ENCODE measurements around the gene VPS13D.

DNA sequence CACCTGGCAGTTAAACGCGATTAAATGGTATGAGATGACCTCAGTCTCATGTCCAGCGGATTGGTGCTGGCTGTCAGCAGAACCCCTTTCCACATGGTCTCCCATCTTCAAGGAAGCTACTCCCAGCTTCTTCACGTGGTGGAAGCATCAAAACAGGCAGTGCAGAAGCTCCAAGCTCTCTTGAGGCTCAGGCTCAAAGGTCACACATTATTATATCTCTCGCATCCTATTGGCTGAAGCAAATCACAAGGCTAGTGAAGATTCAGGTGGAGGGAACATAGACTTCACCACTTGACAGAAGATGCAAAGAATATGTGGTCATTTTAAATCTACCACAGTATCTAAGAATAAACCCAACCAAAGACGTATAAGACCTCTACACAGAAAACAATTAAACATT lies 181.9 kb downstream of the VPS13D start:
- TF ChIP-seq, protein P1, sequence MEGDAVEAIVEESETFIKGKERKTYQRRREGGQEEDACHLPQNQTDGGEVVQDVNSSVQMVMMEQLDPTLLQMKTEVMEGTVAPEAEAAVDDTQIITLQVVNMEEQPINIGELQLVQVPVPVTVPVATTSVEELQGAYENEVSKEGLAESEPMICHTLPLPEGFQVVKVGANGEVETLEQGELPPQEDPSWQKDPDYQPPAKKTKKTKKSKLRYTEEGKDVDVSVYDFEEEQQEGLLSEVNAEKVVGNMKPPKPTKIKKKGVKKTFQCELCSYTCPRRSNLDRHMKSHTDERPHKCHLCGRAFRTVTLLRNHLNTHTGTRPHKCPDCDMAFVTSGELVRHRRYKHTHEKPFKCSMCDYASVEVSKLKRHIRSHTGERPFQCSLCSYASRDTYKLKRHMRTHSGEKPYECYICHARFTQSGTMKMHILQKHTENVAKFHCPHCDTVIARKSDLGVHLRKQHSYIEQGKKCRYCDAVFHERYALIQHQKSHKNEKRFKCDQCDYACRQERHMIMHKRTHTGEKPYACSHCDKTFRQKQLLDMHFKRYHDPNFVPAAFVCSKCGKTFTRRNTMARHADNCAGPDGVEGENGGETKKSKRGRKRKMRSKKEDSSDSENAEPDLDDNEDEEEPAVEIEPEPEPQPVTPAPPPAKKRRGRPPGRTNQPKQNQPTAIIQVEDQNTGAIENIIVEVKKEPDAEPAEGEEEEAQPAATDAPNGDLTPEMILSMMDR (IDR thresholded peaks at IDR 0.05) = no peak
- no peak for TF ChIP-seq POLR2AphosphoS5 (IDR thresholded peaks at IDR 0.05; ENCODE audit: low read depth, low read length)
- TF ChIP-seq, protein P2, sequence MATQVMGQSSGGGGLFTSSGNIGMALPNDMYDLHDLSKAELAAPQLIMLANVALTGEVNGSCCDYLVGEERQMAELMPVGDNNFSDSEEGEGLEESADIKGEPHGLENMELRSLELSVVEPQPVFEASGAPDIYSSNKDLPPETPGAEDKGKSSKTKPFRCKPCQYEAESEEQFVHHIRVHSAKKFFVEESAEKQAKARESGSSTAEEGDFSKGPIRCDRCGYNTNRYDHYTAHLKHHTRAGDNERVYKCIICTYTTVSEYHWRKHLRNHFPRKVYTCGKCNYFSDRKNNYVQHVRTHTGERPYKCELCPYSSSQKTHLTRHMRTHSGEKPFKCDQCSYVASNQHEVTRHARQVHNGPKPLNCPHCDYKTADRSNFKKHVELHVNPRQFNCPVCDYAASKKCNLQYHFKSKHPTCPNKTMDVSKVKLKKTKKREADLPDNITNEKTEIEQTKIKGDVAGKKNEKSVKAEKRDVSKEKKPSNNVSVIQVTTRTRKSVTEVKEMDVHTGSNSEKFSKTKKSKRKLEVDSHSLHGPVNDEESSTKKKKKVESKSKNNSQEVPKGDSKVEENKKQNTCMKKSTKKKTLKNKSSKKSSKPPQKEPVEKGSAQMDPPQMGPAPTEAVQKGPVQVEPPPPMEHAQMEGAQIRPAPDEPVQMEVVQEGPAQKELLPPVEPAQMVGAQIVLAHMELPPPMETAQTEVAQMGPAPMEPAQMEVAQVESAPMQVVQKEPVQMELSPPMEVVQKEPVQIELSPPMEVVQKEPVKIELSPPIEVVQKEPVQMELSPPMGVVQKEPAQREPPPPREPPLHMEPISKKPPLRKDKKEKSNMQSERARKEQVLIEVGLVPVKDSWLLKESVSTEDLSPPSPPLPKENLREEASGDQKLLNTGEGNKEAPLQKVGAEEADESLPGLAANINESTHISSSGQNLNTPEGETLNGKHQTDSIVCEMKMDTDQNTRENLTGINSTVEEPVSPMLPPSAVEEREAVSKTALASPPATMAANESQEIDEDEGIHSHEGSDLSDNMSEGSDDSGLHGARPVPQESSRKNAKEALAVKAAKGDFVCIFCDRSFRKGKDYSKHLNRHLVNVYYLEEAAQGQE (IDR thresholded peaks at IDR 0.05; ENCODE audit: insufficient read depth in 1 of 2, low read depth in 2 of 2, low read length in 1 of 2) = no peak
- TF ChIP-seq TCF7L2 (IDR thresholded peaks at IDR 0.05; ENCODE audit: low read depth, low read length) = no peak
- no peak for TF ChIP-seq SIN3A (IDR thresholded peaks at IDR 0.05; ENCODE audit: borderline replicate concordance, insufficient read depth, low read depth, low read length)

Measured in Panc1 (cell line).